ENCODE results near the gene HAPLN1. TPM values are rescaled to one million over a fixed set of nuclear protein-coding genes. Genes with fewer than 3 reads are reported as not detected.

HAPLN1 gene
- total and polyA plus RNA-seq, 2 experiments from 2014 or later, result 1.5 to 4.0 TPM

- Mint-ChIP-seq H3K4me1 (peaks cover 37% of the 10 kb centered on the region), H3K9me3 (no peaks in the 10 kb centered on the region), H3K4me3 (no peak overlapping the region), H3K27ac (no peak overlapping the region), H3K36me3 (ENCODE audit: low read depth) (no peaks in the 10 kb centered on the region), H3K27me3 (ENCODE audit: insufficient read depth, low read depth, poor library complexity) (no peaks in the 10 kb centered on the region)
- Histone ChIP-seq H3K79me2 (replicated peaks; ENCODE audit: insufficient read depth) (no peaks in the 10 kb centered on the region), H3K4me3 (no peak overlapping the region), H3K4me2 (no peak overlapping the region), H3K27ac (ENCODE audit: low read depth) (no peak overlapping the region), H2AFZ (no peak overlapping the region), H3K4me1 (ENCODE audit: insufficient read depth) (peaks cover 38% of the 10 kb centered on the region), H4K20me1 (replicated peaks; ENCODE audit: insufficient read depth) (no peaks in the 10 kb centered on the region), H3F3A (replicated peaks; ENCODE audit: low read depth) (no peaks in the 10 kb centered on the region), H3K9me2 (ENCODE audit: insufficient read depth) (no peaks in the 10 kb centered on the region), H3K27me3 (ENCODE audit: insufficient read depth) (no peaks in the 10 kb centered on the region), H3K36me3 (ENCODE audit: insufficient read depth) (no peaks in the 10 kb centered on the region)
- ATAC-seq (no peak), DNase-seq (ENCODE audit: low spot score) (no peak)
- TF ChIP-seq, protein P1, sequence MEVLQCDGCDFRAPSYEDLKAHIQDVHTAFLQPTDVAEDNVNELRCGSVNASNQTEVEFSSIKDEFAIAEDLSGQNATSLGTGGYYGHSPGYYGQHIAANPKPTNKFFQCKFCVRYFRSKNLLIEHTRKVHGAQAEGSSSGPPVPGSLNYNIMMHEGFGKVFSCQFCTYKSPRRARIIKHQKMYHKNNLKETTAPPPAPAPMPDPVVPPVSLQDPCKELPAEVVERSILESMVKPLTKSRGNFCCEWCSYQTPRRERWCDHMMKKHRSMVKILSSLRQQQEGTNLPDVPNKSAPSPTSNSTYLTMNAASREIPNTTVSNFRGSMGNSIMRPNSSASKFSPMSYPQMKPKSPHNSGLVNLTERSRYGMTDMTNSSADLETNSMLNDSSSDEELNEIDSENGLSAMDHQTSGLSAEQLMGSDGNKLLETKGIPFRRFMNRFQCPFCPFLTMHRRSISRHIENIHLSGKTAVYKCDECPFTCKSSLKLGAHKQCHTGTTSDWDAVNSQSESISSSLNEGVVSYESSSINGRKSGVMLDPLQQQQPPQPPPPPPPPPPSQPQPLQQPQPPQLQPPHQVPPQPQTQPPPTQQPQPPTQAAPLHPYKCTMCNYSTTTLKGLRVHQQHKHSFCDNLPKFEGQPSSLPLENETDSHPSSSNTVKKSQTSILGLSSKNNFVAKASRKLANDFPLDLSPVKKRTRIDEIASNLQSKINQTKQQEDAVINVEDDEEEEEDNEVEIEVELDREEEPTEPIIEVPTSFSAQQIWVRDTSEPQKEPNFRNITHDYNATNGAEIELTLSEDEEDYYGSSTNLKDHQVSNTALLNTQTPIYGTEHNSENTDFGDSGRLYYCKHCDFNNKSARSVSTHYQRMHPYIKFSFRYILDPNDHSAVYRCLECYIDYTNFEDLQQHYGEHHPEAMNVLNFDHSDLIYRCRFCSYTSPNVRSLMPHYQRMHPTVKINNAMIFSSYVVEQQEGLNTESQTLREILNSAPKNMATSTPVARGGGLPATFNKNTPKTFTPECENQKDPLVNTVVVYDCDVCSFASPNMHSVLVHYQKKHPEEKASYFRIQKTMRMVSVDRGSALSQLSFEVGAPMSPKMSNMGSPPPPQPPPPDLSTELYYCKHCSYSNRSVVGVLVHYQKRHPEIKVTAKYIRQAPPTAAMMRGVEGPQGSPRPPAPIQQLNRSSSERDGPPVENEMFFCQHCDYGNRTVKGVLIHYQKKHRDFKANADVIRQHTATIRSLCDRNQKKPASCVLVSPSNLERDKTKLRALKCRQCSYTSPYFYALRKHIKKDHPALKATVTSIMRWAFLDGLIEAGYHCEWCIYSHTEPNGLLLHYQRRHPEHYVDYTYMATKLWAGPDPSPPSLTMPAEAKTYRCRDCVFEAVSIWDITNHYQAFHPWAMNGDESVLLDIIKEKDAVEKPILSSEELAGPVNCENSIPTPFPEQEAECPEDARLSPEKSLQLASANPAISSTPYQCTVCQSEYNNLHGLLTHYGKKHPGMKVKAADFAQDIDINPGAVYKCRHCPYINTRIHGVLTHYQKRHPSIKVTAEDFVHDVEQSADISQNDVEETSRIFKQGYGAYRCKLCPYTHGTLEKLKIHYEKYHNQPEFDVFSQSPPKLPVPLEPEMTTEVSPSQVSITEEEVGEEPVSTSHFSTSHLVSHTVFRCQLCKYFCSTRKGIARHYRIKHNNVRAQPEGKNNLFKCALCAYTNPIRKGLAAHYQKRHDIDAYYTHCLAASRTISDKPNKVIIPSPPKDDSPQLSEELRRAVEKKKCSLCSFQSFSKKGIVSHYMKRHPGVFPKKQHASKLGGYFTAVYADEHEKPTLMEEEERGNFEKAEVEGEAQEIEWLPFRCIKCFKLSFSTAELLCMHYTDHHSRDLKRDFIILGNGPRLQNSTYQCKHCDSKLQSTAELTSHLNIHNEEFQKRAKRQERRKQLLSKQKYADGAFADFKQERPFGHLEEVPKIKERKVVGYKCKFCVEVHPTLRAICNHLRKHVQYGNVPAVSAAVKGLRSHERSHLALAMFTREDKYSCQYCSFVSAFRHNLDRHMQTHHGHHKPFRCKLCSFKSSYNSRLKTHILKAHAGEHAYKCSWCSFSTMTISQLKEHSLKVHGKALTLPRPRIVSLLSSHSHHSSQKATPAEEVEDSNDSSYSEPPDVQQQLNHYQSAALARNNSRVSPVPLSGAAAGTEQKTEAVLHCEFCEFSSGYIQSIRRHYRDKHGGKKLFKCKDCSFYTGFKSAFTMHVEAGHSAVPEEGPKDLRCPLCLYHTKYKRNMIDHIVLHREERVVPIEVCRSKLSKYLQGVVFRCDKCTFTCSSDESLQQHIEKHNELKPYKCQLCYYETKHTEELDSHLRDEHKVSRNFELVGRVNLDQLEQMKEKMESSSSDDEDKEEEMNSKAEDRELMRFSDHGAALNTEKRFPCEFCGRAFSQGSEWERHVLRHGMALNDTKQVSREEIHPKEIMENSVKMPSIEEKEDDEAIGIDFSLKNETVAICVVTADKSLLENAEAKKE (CRISPR knock-in tag; IDR thresholded peaks at IDR 0.05), result no peak
- TF ChIP-seq ZNF331 (CRISPR knock-in tag; IDR thresholded peaks at IDR 0.05; ENCODE audit: low read depth) (no peak), POLR2AphosphoS5 (IDR thresholded peaks at IDR 0.05; ENCODE audit: low read depth) (no peak), STAT1 (IDR thresholded peaks at IDR 0.05; ENCODE audit: unreplicated experiment) (no peak), EZH2phosphoT487 (IDR thresholded peaks at IDR 0.05; ENCODE audit: unreplicated experiment) (no peak), ZNF114 (CRISPR knock-in tag; IDR thresholded peaks at IDR 0.05) (no peak), EZH2 (IDR thresholded peaks at IDR 0.05; ENCODE audit: low read depth, unreplicated experiment) (no peak), NANOG (IDR thresholded peaks at IDR 0.05; ENCODE audit: borderline replicate concordance) (no peak), CREB1 (CRISPR knock-in tag; IDR thresholded peaks at IDR 0.05; ENCODE audit: low read depth) (no peak), JUNB (IDR thresholded peaks at IDR 0.05; ENCODE audit: unreplicated experiment) (no peak)
- TF ChIP-seq, protein P2, sequence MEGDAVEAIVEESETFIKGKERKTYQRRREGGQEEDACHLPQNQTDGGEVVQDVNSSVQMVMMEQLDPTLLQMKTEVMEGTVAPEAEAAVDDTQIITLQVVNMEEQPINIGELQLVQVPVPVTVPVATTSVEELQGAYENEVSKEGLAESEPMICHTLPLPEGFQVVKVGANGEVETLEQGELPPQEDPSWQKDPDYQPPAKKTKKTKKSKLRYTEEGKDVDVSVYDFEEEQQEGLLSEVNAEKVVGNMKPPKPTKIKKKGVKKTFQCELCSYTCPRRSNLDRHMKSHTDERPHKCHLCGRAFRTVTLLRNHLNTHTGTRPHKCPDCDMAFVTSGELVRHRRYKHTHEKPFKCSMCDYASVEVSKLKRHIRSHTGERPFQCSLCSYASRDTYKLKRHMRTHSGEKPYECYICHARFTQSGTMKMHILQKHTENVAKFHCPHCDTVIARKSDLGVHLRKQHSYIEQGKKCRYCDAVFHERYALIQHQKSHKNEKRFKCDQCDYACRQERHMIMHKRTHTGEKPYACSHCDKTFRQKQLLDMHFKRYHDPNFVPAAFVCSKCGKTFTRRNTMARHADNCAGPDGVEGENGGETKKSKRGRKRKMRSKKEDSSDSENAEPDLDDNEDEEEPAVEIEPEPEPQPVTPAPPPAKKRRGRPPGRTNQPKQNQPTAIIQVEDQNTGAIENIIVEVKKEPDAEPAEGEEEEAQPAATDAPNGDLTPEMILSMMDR (conservative IDR thresholded peaks at IDR 0.05; ENCODE audit: low read depth in 2 of 2), result no peak
- TF ChIP-seq, protein P3, sequence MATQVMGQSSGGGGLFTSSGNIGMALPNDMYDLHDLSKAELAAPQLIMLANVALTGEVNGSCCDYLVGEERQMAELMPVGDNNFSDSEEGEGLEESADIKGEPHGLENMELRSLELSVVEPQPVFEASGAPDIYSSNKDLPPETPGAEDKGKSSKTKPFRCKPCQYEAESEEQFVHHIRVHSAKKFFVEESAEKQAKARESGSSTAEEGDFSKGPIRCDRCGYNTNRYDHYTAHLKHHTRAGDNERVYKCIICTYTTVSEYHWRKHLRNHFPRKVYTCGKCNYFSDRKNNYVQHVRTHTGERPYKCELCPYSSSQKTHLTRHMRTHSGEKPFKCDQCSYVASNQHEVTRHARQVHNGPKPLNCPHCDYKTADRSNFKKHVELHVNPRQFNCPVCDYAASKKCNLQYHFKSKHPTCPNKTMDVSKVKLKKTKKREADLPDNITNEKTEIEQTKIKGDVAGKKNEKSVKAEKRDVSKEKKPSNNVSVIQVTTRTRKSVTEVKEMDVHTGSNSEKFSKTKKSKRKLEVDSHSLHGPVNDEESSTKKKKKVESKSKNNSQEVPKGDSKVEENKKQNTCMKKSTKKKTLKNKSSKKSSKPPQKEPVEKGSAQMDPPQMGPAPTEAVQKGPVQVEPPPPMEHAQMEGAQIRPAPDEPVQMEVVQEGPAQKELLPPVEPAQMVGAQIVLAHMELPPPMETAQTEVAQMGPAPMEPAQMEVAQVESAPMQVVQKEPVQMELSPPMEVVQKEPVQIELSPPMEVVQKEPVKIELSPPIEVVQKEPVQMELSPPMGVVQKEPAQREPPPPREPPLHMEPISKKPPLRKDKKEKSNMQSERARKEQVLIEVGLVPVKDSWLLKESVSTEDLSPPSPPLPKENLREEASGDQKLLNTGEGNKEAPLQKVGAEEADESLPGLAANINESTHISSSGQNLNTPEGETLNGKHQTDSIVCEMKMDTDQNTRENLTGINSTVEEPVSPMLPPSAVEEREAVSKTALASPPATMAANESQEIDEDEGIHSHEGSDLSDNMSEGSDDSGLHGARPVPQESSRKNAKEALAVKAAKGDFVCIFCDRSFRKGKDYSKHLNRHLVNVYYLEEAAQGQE (IDR thresholded peaks at IDR 0.05; ENCODE audit: unreplicated experiment), result no peak
- TF ChIP-seq, protein P4, sequence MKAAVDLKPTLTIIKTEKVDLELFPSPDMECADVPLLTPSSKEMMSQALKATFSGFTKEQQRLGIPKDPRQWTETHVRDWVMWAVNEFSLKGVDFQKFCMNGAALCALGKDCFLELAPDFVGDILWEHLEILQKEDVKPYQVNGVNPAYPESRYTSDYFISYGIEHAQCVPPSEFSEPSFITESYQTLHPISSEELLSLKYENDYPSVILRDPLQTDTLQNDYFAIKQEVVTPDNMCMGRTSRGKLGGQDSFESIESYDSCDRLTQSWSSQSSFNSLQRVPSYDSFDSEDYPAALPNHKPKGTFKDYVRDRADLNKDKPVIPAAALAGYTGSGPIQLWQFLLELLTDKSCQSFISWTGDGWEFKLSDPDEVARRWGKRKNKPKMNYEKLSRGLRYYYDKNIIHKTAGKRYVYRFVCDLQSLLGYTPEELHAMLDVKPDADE (IDR thresholded peaks at IDR 0.05), result no peak
These were observed 33.5 kb downstream of the HAPLN1 start for GRCh38 chr5:83687124-83687619.
